ENCODE measurements around the gene SPAG9. TPM values are rescaled to one million over a fixed set of nuclear protein-coding genes. Genes with fewer than 3 reads are reported as not detected.

SPAG9 gene
- total and polyA plus RNA-seq, 2 experiments from 2014 or later: 13.7 to 45.0 TPM

GRCh38 chr17:51152766-51153209 lies 32.1 kb upstream of the SPAG9 start:
- H3K27ac Mint-ChIP-seq: no peak overlapping the region
- H3K36me3 ChIP-seq (ENCODE audit: insufficient read depth): peaks cover 17% of the 10 kb centered on the region
- peak overlapping the region; percentile 52; the same call in 1 of the 2 replicates for H2AFZ ChIP-seq
- no peaks in the 10 kb centered on the region for H3K9me2 ChIP-seq (ENCODE audit: insufficient read depth)
- no peak overlapping the region for H3K4me3 Mint-ChIP-seq
- DNase-seq (ENCODE audit: low spot score) (no peak), ATAC-seq (no peak)
- peaks cover 28% of the 10 kb centered on the region for H3K36me3 Mint-ChIP-seq (ENCODE audit: low read depth)
- H3K9me3 Mint-ChIP-seq: no peaks in the 10 kb centered on the region
- peaks cover 43% of the 10 kb centered on the region for H3K79me2 ChIP-seq (replicated peaks; ENCODE audit: insufficient read depth)
- H3K4me3 ChIP-seq: peak overlapping the region; percentile 96
- H3K27me3 Mint-ChIP-seq (ENCODE audit: insufficient read depth, low read depth, poor library complexity): no peaks in the 10 kb centered on the region
- H3K27me3 ChIP-seq (ENCODE audit: insufficient read depth): no peaks in the 10 kb centered on the region
- H4K20me1 ChIP-seq (replicated peaks; ENCODE audit: insufficient read depth): peaks cover 15% of the 10 kb centered on the region; the same call in 1 of the 2 replicates
- peaks cover 5% of the 10 kb centered on the region; the same call in 1 of the 2 replicates for H3F3A ChIP-seq (replicated peaks; ENCODE audit: low read depth)
- TF ChIP-seq EZH2 (IDR thresholded peaks at IDR 0.05; ENCODE audit: low read depth, unreplicated experiment) (no peak), ZNF462 (CRISPR knock-in tag; IDR thresholded peaks at IDR 0.05) (no peak), STAT1 (IDR thresholded peaks at IDR 0.05; ENCODE audit: unreplicated experiment) (no peak), ZNF331 (CRISPR knock-in tag; IDR thresholded peaks at IDR 0.05; ENCODE audit: low read depth) (no peak)
- TF ChIP-seq, protein P1, sequence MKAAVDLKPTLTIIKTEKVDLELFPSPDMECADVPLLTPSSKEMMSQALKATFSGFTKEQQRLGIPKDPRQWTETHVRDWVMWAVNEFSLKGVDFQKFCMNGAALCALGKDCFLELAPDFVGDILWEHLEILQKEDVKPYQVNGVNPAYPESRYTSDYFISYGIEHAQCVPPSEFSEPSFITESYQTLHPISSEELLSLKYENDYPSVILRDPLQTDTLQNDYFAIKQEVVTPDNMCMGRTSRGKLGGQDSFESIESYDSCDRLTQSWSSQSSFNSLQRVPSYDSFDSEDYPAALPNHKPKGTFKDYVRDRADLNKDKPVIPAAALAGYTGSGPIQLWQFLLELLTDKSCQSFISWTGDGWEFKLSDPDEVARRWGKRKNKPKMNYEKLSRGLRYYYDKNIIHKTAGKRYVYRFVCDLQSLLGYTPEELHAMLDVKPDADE (IDR thresholded peaks at IDR 0.05): no peak
- no peaks in the 10 kb centered on the region; the same call in 1 of the 3 replicates for H3K4me1 Mint-ChIP-seq
- peak overlapping the region; percentile 73 for H3K4me2 ChIP-seq
- H3K4me1 ChIP-seq (ENCODE audit: insufficient read depth): peaks cover 7% of the 10 kb centered on the region; the same call in 1 of the 2 replicates
- peak overlapping the region; percentile 71 for H3K27ac ChIP-seq (ENCODE audit: low read depth)
